ENCODE results near the gene NIT1.

GRCh38 chr1:161128591-161129420 lies 10.9 kb downstream of the NIT1 start:
- TF ChIP-seq REST (IDR thresholded peaks at IDR 0.05; ENCODE audit: low read depth) (no peak), YY1 (IDR thresholded peaks at IDR 0.05; ENCODE audit: low read depth) (no peak), TCF12 (IDR thresholded peaks at IDR 0.05; ENCODE audit: low read depth) (no peak), CEBPB (IDR thresholded peaks at IDR 0.05) (no peak), RAD21 (IDR thresholded peaks at IDR 0.05; ENCODE audit: low read depth) (no peak), FOXM1 (IDR thresholded peaks at IDR 0.05; ENCODE audit: borderline replicate concordance, low read depth) (no peak), CREB1 (IDR thresholded peaks at IDR 0.05; ENCODE audit: low read depth) (no peak), EP300 (IDR thresholded peaks at IDR 0.05; ENCODE audit: borderline replicate concordance) (no peak), TAF1 (IDR thresholded peaks at IDR 0.05; ENCODE audit: low read depth) (no peak), MAX (IDR thresholded peaks at IDR 0.05) (no peak), NFIC (IDR thresholded peaks at IDR 0.05) (no peak)
